Measurements from ENCODE around the gene CACNA1B.

DNA sequence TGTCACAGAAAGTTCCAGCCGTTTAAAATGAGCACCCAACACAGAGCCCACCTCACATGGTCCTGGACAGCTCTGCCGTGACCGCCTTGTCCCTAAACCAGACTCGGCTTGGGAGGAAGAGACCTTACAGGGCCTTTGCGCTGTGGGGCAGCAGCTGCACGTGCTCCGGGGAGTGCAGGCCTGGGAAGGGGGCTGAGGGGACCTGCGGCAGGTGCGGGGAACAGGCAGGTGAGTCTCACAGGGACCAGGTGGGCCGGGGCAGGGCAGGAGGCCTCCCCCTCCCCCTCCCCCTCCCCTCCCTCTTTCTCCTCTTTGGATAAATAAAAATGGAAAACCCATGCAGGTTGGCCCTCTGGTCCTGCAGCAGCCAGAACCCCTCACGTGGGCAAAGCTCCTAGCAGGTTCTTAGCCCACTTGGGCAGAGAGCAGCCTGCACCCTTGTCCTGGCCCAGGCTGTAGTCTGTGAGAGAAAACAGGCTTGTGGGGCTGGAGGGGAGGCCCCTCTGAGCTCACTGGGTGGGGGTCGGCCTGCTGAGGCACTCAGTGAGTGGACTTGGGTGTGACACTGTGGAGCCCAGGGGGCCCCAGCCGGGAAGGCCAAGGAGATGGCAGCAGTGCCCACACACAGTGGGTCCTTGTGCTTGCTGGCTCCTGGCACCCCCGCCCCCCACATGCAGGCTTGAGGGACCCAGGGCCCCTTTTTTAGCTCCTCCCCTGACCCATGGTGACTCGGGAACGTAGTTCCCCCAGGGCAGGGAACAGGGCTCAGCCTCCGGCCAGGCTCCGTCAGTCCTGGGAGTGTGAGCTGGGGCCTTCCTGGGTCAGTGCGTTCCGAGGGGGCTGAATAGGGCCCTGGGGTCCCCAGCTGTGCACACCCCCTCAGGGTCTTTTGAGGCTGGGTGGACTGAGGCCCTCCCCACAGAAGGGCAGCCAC lies 40.0 kb upstream of the CACNA1B start:
- TF ChIP-seq, protein P1, sequence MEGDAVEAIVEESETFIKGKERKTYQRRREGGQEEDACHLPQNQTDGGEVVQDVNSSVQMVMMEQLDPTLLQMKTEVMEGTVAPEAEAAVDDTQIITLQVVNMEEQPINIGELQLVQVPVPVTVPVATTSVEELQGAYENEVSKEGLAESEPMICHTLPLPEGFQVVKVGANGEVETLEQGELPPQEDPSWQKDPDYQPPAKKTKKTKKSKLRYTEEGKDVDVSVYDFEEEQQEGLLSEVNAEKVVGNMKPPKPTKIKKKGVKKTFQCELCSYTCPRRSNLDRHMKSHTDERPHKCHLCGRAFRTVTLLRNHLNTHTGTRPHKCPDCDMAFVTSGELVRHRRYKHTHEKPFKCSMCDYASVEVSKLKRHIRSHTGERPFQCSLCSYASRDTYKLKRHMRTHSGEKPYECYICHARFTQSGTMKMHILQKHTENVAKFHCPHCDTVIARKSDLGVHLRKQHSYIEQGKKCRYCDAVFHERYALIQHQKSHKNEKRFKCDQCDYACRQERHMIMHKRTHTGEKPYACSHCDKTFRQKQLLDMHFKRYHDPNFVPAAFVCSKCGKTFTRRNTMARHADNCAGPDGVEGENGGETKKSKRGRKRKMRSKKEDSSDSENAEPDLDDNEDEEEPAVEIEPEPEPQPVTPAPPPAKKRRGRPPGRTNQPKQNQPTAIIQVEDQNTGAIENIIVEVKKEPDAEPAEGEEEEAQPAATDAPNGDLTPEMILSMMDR (IDR thresholded peaks at IDR 0.05; ENCODE audit: borderline replicate concordance, extremely low read depth, low read length, poor library complexity, severe bottlenecking) = no peak
- TF ChIP-seq EZH2 (IDR thresholded peaks at IDR 0.05; ENCODE audit: borderline replicate concordance, low read depth, low read length, severe bottlenecking) = no peak
